GM19240 (cell line): Measurements from ENCODE around the gene PLA2G2D.

Experiments
- DNase-seq: peaks from one replicate; pipeline ENCODE4 v3.0.0; 2011; ENCODE audit warnings: low spot score; ENCODE audit not compliant: insufficient read length

Gene PLA2G2D

GRCh38 chr1:20119347-20119746 lies at the start of gene PLA2G2D:
TSS of gene PLA2G2D (minus strand) at chr1:20119536. CDS start at chr1:20119498, 38 bp downstream.
- no peak for DNase-seq

GRCh38 chr1:20168564-20169491 lies 49.5 kb upstream of the PLA2G2D start:
- no peak for DNase-seq

GRCh38 chr1:20167126-20167525 lies 47.8 kb upstream of the PLA2G2D start:
- DNase-seq: no peak

- DNase-seq: no peak
Observed at GRCh38 chr1:20166051-20166450, 46.7 kb upstream of the PLA2G2D start.

GRCh38 chr1:20165522-20165951 lies 46.2 kb upstream of the PLA2G2D start:
- no peak for DNase-seq

GRCh38 chr1:20164694-20165202 lies 45.4 kb upstream of the PLA2G2D start:
- DNase-seq: no peak

- DNase-seq: no peak
Observed at GRCh38 chr1:20160034-20160433, 40.7 kb upstream of the PLA2G2D start.

- DNase-seq: no peak
Observed at GRCh38 chr1:20158358-20159070, 39.2 kb upstream of the PLA2G2D start.

GRCh38 chr1:20154301-20154831 lies 35.0 kb upstream of the PLA2G2D start:
- DNase-seq: no peak

GRCh38 chr1:20153000-20153418 lies 33.7 kb upstream of the PLA2G2D start:
- no peak for DNase-seq

GRCh38 chr1:20152599-20152930 lies 33.2 kb upstream of the PLA2G2D start:
- no peak for DNase-seq

- peak; percentile 94 for DNase-seq
Observed at GRCh38 chr1:20151906-20152598, 32.7 kb upstream of the PLA2G2D start.

GRCh38 chr1:20150969-20151368 lies 31.6 kb upstream of the PLA2G2D start:
- no peak for DNase-seq

GRCh38 chr1:20150326-20150705 lies 31.0 kb upstream of the PLA2G2D start:
- DNase-seq: no peak

GRCh38 chr1:20149601-20150325 lies 30.4 kb upstream of the PLA2G2D start:
- DNase-seq: no peak

- DNase-seq: no peak
Observed at GRCh38 chr1:20148571-20149500, 29.5 kb upstream of the PLA2G2D start.

GRCh38 chr1:20147846-20148570 lies 28.7 kb upstream of the PLA2G2D start:
- DNase-seq: no peak

GRCh38 chr1:20143734-20144565 lies 24.6 kb upstream of the PLA2G2D start:
- DNase-seq: no peak
